ENCODE measurements around the gene PPP1R14D. TPM values are rescaled to one million over a fixed set of nuclear protein-coding genes. Genes with fewer than 3 reads are reported as not detected.

The PPP1R14D gene
- total and polyA plus RNA-seq, 8 donors, result 0.63 to 20.0 (median 2.2) TPM; not detected in 3

GRCh38 chr15:40830884-40831283 lies 2.4 kb upstream of the PPP1R14D start:
- no peaks in the 10 kb centered on the region for H3K36me3 ChIP-seq
- no peak overlapping the region for H3K27ac ChIP-seq
- no peak for DNase-seq
- H3K4me1 ChIP-seq, result peaks cover 0 to 12% (median under 1%) of the 10 kb centered on the region in 4 donors
- WGBS, 5 donors, result 80 to 86% (median 83%) methylated on average over 2 of the region's 2 CpGs
- no peaks in the 10 kb centered on the region for H3K9me3 ChIP-seq
- intact Hi-C loops (cut with DNase I; ENCODE audit: low total_unique reads), result no loop called here
- no peaks in the 10 kb centered on the region for H3K27me3 ChIP-seq
- TF ChIP-seq POLR2AphosphoS5 (IDR thresholded peaks at IDR 0.05) (no peak), EP300 (IDR thresholded peaks at IDR 0.05) (no peak), CTCF (IDR thresholded peaks at IDR 0.05) (no peak), POLR2A (IDR thresholded peaks at IDR 0.05) (no peak)
- no peak overlapping the region for H3K4me3 ChIP-seq

- TF ChIP-seq CTCF (IDR thresholded peaks at IDR 0.05) (no peak), EP300 (IDR thresholded peaks at IDR 0.05) (no peak), POLR2A (IDR thresholded peaks at IDR 0.05) (no peak), POLR2AphosphoS5 (IDR thresholded peaks at IDR 0.05) (no peak)
- DNase-seq, result peak in 1 of 2 donors; percentile 58
Observed at GRCh38 chr15:40829115-40829514, 607 bp upstream of the PPP1R14D start.

GRCh38 chr15:40826423-40827075 lies 2.0 kb downstream of the PPP1R14D start:
- no peaks in the 10 kb centered on the region for H3K27me3 ChIP-seq
- H3K4me3 ChIP-seq, result no peak overlapping the region
- WGBS, 5 donors, result 76 to 88% (median 81%) methylated on average over 4 of the region's 4 CpGs
- intact Hi-C loops (cut with DNase I; ENCODE audit: low total_unique reads), result no loop called here
- H3K36me3 ChIP-seq, result no peaks in the 10 kb centered on the region
- peak overlapping the region in 1 of 5 donors; percentile 24 for H3K27ac ChIP-seq
- TF ChIP-seq POLR2AphosphoS5 (IDR thresholded peaks at IDR 0.05), result no peak
- no peak for DNase-seq
- H3K9me3 ChIP-seq, result no peaks in the 10 kb centered on the region
- H3K4me1 ChIP-seq, result peaks cover 0 to 13% (median 3%) of the 10 kb centered on the region in 4 donors

More at GRCh38 chr15:40829115-40829514, 607 bp upstream of the PPP1R14D start:
- Histone ChIP-seq H3K9me3 (no peaks in the 10 kb centered on the region), H3K27me3 (no peaks in the 10 kb centered on the region), H3K4me3 (no peak overlapping the region), H3K36me3 (no peaks in the 10 kb centered on the region), H3K27ac (no peak overlapping the region), H3K4me1 (peaks cover 0 to 13% (median 3%) of the 10 kb centered on the region in 4 donors)
- intact Hi-C loops (cut with DNase I; ENCODE audit: low total_unique reads), result no loop called here
- WGBS, 5 donors, result 51 to 72% (median 59%) methylated on average over 7 of the region's 7 CpGs

GRCh38 chr15:40825661-40826422 lies 2.7 kb downstream of the PPP1R14D start:
- peak; percentile 41 to 69 for DNase-seq
- no peak overlapping the region for H3K4me3 ChIP-seq
- intact Hi-C loops (cut with DNase I; ENCODE audit: low total_unique reads), result no loop called here

More at GRCh38 chr15:40825661-40826422, 2.7 kb downstream of the PPP1R14D start:
- Histone ChIP-seq H3K4me1 (peaks cover 0 to 13% (median 3%) of the 10 kb centered on the region in 4 donors), H3K27me3 (no peaks in the 10 kb centered on the region), H3K9me3 (no peaks in the 10 kb centered on the region), H3K36me3 (no peaks in the 10 kb centered on the region), H3K27ac (peak overlapping the region in 1 of 5 donors; percentile 24)
- TF ChIP-seq POLR2A (IDR thresholded peaks at IDR 0.05) (no peak), POLR2AphosphoS5 (IDR thresholded peaks at IDR 0.05) (no peak), EP300 (IDR thresholded peaks at IDR 0.05) (no peak), CTCF (IDR thresholded peaks at IDR 0.05) (no peak)
- 45 to 71% (median 51%) methylated on average over 5 of the region's 5 CpGs for WGBS, 5 donors
